ENCODE results near the gene LRRC53.

DNA sequence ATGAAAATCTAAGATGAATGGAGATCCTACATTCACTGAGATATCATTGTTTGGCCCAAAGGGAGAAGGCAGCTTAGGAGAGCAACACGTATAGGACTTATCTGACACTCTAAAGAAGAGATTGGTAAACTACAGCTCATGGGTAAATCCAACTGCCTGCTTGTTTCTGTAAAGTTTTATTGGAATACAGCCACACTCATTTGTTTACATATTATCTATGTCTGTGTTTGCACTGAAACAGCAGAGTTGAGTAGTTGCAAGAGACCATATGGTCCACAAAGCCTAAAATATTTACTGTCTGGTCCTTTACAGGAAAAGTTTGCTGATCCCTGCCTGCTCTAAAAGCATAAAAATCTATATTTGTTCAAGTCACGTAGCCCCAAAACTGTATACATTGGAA is 14.3 kb upstream of the LRRC53 start:
- TF ChIP-seq, protein P1, sequence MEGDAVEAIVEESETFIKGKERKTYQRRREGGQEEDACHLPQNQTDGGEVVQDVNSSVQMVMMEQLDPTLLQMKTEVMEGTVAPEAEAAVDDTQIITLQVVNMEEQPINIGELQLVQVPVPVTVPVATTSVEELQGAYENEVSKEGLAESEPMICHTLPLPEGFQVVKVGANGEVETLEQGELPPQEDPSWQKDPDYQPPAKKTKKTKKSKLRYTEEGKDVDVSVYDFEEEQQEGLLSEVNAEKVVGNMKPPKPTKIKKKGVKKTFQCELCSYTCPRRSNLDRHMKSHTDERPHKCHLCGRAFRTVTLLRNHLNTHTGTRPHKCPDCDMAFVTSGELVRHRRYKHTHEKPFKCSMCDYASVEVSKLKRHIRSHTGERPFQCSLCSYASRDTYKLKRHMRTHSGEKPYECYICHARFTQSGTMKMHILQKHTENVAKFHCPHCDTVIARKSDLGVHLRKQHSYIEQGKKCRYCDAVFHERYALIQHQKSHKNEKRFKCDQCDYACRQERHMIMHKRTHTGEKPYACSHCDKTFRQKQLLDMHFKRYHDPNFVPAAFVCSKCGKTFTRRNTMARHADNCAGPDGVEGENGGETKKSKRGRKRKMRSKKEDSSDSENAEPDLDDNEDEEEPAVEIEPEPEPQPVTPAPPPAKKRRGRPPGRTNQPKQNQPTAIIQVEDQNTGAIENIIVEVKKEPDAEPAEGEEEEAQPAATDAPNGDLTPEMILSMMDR (IDR thresholded peaks at IDR 0.05; ENCODE audit: low read length): no peak
- no peak for TF ChIP-seq EZH2 (IDR thresholded peaks at IDR 0.05; ENCODE audit: borderline replicate concordance, low read length)
